ENCODE results near the gene TAF6L.
"Not testable (repeated sequence)": the region's sequence is repeated elsewhere in the genome, so short reads cannot be mapped to it uniquely, and the experiment has no call there.

DNA sequence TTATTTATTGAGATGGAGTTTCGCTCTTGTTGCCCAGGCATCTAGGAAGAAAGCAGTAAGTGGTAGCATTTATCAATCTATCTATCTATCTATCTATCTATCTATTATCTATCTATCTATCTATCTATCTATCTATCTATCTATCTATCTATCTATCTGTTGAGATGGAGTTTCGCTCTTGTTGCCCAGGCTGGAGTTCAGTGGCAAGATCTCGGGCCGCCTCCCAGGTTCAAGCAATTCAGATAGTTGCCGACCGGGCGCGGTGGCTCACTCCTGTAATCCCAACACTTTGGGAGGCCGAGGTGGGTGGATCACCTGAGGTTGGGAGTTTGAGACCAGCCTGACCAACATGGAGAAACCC, 10.3 kb upstream of the TAF6L start:
- not testable (repeated sequence) for TF ChIP-seq POLR2AphosphoS5 (IDR thresholded peaks at IDR 0.05; ENCODE audit: insufficient read depth, low read depth, low read length)
- TF ChIP-seq, protein P1, sequence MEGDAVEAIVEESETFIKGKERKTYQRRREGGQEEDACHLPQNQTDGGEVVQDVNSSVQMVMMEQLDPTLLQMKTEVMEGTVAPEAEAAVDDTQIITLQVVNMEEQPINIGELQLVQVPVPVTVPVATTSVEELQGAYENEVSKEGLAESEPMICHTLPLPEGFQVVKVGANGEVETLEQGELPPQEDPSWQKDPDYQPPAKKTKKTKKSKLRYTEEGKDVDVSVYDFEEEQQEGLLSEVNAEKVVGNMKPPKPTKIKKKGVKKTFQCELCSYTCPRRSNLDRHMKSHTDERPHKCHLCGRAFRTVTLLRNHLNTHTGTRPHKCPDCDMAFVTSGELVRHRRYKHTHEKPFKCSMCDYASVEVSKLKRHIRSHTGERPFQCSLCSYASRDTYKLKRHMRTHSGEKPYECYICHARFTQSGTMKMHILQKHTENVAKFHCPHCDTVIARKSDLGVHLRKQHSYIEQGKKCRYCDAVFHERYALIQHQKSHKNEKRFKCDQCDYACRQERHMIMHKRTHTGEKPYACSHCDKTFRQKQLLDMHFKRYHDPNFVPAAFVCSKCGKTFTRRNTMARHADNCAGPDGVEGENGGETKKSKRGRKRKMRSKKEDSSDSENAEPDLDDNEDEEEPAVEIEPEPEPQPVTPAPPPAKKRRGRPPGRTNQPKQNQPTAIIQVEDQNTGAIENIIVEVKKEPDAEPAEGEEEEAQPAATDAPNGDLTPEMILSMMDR (IDR thresholded peaks at IDR 0.05; ENCODE audit: extremely low read depth in 1 of 2, insufficient read depth in 1 of 2, low read depth in 1 of 2, low read length in 2 of 2): not testable (repeated sequence)
